Measurements from ENCODE around the gene AP5Z1. TPM values are rescaled to one million over a fixed set of nuclear protein-coding genes. Genes with fewer than 3 reads are reported as not detected.
A peak's percentile ranks its signal among the peaks of the same experiment; 100 is the strongest.

Gene AP5Z1
- total RNA-seq: 15.8 TPM
- 29.3 TPM for polyA plus RNA-seq

- under 1% methylated on average over 55 of the region's 55 CpGs for WGBS
- H3K36me3 ChIP-seq (ENCODE audit: insufficient read depth): peaks cover 3% of the 10 kb centered on the region
- H3K4me3 ChIP-seq (ENCODE audit: low read depth, low read length): peak within 1 kb of the TSS; percentile 77
- peak; percentile 88 for DNase-seq (ENCODE audit: extremely low spot score)
- no peaks in the 10 kb centered on the region for H3K4me1 ChIP-seq (ENCODE audit: insufficient read depth)
- peak within 1 kb of the TSS; percentile 92 for H3K27ac ChIP-seq (ENCODE audit: low read depth)
Observed at GRCh38 chr7:4775250-4775847, at the start of gene AP5Z1. Gene AP5Z1 (plus strand): TSS chr7:4775623. CDS start chr7:4775716, 93 bp downstream.

GRCh38 chr7:4725850-4726450, 49.5 kb upstream of the AP5Z1 start:
- H3K4me3 ChIP-seq (ENCODE audit: low read depth, low read length): peak overlapping the region; percentile 42
- 31% methylated on average over 15 of the region's 15 CpGs for WGBS
- no peaks in the 10 kb centered on the region for H3K36me3 ChIP-seq (ENCODE audit: insufficient read depth)
- no peak for DNase-seq (ENCODE audit: extremely low spot score)
- H3K27ac ChIP-seq (ENCODE audit: low read depth): peak overlapping the region; percentile 89
- no peaks in the 10 kb centered on the region for H3K4me1 ChIP-seq (ENCODE audit: insufficient read depth)

DNA sequence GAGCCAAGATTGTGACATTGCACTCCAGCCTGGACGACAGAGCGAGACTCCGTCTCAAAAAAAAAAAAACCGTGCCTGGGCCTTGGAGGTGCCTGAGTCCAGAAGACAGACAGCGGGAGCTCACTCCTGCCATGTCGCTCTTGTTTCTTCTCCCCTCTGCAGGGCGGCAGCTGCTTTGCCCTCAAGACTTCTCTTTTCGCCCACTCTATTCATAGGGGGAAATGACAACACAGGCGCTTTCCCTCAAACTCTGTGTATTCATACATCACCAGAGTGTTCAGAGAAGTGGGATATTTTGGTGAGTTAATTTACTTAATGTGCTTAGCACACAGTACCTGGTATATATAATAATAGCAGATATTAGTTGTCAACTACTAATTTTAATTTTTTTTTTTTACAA, 48.9 kb upstream of the AP5Z1 start:
- no peaks in the 10 kb centered on the region for H3K4me1 ChIP-seq (ENCODE audit: insufficient read depth)
- WGBS: 85% methylated on average over 9 of the region's 9 CpGs

DNA sequence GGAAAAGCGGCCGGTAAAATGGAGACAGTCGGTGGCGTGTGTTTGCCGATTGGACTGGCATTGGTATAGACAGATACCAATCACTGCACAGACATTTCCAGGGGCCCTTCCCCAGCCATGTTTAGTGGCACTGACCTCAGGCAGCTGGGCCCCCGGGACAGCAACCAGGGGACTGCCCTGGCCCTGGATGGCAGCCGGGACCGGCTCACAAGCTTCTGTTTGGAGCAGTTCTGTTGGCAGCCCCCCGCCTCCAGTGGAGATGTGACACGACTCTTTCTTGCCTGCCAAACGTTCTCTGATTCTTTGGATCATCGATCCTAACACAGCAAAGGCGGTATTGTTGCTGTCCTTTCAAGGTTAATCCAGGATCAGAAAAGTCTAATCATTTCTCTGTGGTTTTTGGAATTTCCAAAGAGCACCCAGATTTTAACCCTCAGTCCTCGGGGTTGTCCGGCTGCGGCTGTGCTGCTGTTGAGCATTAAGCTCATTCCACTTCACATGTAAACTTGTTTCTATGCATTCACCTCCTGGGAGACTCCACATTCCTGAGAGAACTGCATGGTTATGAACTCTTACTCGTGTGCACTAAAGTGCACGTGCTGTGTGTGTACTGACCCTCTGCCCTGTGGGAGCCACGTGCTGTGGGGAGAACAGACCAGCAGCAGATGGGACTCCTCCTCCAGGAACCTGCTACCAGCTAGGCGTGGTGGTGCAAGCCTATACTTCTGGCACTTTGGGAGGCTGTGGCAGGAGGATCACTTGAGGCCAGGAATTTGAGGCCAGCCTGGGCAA, 47.3 kb upstream of the AP5Z1 start:
- no peak overlapping the region for H3K4me3 ChIP-seq (ENCODE audit: low read depth, low read length)
- H3K4me1 ChIP-seq (ENCODE audit: insufficient read depth): no peaks in the 10 kb centered on the region
- H3K27ac ChIP-seq (ENCODE audit: low read depth): no peak overlapping the region
- H3K36me3 ChIP-seq (ENCODE audit: insufficient read depth): no peaks in the 10 kb centered on the region
- DNase-seq (ENCODE audit: extremely low spot score): no peak
- 90% methylated on average over 20 of the region's 20 CpGs for WGBS

More for the DNA sequence above, 48.9 kb upstream of the AP5Z1 start:
- Histone ChIP-seq H3K4me3 (ENCODE audit: low read depth, low read length) (no peak overlapping the region), H3K36me3 (ENCODE audit: insufficient read depth) (no peaks in the 10 kb centered on the region), H3K27ac (ENCODE audit: low read depth) (no peak overlapping the region)
- no peak for DNase-seq (ENCODE audit: extremely low spot score)

DNA sequence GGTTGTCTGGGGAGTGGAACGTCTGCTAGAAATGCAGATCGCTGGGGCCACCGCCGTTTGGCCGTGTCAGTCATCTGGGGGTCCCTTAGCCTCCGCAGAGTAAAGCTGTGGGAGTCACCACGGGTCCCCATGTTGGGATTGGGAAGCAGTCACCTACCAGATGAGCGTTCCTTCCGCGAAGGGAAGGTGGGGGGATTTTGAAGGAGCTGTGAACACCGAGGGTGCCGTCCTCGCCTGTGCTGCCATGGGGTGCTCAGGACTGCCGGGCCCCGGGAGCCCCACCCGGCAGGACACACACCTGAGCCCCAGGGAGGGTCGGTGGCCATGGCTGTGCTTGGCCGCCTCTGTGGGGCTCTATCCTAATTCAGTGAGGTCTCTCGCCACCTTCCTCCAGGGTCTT, 46.2 kb upstream of the AP5Z1 start:
- H3K4me3 ChIP-seq (ENCODE audit: low read depth, low read length): no peak overlapping the region
- no peaks in the 10 kb centered on the region for H3K4me1 ChIP-seq (ENCODE audit: insufficient read depth)
- no peak for DNase-seq (ENCODE audit: extremely low spot score)
- no peaks in the 10 kb centered on the region for H3K36me3 ChIP-seq (ENCODE audit: insufficient read depth)
- H3K27ac ChIP-seq (ENCODE audit: low read depth): no peak overlapping the region
- WGBS: 92% methylated on average over 19 of the region's 19 CpGs

DNA sequence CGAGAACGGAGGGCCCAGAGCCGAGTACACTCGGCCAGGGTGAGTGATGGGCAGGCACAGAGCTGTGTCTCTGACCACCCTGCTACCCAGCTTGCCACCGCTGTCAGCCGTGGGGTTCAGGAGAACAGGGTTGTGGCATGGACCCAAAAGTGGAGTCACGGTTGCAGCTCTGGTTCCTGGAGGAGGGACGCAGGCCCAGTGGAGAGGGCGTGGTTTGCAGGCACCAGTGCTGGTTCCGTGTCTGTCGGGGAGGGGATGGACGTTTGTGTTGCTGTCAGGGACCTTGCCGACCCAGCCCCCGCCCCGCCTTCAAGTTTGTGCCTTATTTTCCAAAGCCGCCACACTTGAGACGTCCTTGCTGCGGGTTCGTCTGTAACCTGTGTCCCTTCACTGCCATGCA, 45.1 kb upstream of the AP5Z1 start:
- Histone ChIP-seq H3K27ac (ENCODE audit: low read depth) (no peak overlapping the region), H3K4me1 (ENCODE audit: insufficient read depth) (no peaks in the 10 kb centered on the region), H3K4me3 (ENCODE audit: low read depth, low read length) (no peak overlapping the region), H3K36me3 (ENCODE audit: insufficient read depth) (no peaks in the 10 kb centered on the region)
- no peak for DNase-seq (ENCODE audit: extremely low spot score)
- 86% methylated on average over 19 of the region's 19 CpGs for WGBS

- no peak overlapping the region for H3K27ac ChIP-seq (ENCODE audit: low read depth)
- no peaks in the 10 kb centered on the region for H3K36me3 ChIP-seq (ENCODE audit: insufficient read depth)
- no peak overlapping the region for H3K4me3 ChIP-seq (ENCODE audit: low read depth, low read length)
- H3K4me1 ChIP-seq (ENCODE audit: insufficient read depth): no peaks in the 10 kb centered on the region
- DNase-seq (ENCODE audit: extremely low spot score): no peak
- WGBS: 69% methylated on average over 10 of the region's 10 CpGs
Observed at GRCh38 chr7:4730971-4731370, 44.5 kb upstream of the AP5Z1 start.

GRCh38 chr7:4731803-4732202, 43.6 kb upstream of the AP5Z1 start:
- no peaks in the 10 kb centered on the region for H3K36me3 ChIP-seq (ENCODE audit: insufficient read depth)
- WGBS: 93% methylated on average over 16 of the region's 16 CpGs

GRCh38 chr7:4733936-4734528, 41.4 kb upstream of the AP5Z1 start:
- WGBS: 88% methylated on average over 15 of the region's 15 CpGs
- peaks cover under 1% of the 10 kb centered on the region for H3K4me1 ChIP-seq (ENCODE audit: insufficient read depth)
- H3K27ac ChIP-seq (ENCODE audit: low read depth): no peak overlapping the region
- no peaks in the 10 kb centered on the region for H3K36me3 ChIP-seq (ENCODE audit: insufficient read depth)
- no peak overlapping the region for H3K4me3 ChIP-seq (ENCODE audit: low read depth, low read length)
- DNase-seq (ENCODE audit: extremely low spot score): no peak

More at GRCh38 chr7:4731803-4732202, 43.6 kb upstream of the AP5Z1 start:
- DNase-seq (ENCODE audit: extremely low spot score): no peak
- no peak overlapping the region for H3K4me3 ChIP-seq (ENCODE audit: low read depth, low read length)
- H3K27ac ChIP-seq (ENCODE audit: low read depth): no peak overlapping the region
- no peaks in the 10 kb centered on the region for H3K4me1 ChIP-seq (ENCODE audit: insufficient read depth)

DNA sequence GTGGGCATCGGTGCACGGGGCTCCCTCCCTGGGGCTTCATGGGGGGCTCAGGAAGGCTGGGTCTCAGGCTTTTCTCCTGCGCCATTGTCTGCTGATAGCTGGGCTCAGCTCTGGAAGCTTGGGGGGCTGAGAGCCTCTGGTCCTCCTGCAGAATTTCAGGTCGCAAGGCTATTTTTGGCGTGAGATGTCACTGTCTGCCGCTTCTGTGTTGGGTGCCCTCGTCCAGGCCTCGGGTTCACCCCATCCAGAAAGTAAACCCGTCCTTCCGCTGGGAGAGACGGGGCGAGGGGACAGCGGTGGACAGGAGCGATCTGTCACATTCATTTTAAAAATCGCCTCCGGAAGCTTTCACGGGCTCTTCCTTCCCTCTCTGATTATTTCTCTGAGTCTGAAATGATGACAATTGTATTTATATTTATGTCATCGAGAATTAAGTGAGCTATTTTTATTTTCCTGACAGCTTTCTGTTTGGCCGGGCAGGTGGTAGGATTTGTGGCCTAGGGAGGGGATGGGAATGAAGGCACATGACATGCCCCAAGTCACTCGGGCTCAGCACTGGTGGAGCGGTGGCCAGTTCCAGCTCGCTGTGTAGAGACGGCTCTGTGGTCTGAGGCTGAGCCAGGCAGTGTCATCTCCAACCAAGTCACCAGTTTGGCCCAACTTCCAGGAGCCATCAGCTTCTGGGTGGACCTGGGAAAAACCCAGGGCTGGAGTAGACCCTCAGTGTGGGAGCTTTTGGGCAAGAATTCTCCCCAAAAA, 40.7 kb upstream of the AP5Z1 start:
- DNase-seq (ENCODE audit: extremely low spot score): no peak
- WGBS: 87% methylated on average over 23 of the region's 23 CpGs
- no peak overlapping the region for H3K4me3 ChIP-seq (ENCODE audit: low read depth, low read length)
- H3K27ac ChIP-seq (ENCODE audit: low read depth): no peak overlapping the region
- H3K4me1 ChIP-seq (ENCODE audit: insufficient read depth): peaks cover 2% of the 10 kb centered on the region
- no peaks in the 10 kb centered on the region for H3K36me3 ChIP-seq (ENCODE audit: insufficient read depth)

DNA sequence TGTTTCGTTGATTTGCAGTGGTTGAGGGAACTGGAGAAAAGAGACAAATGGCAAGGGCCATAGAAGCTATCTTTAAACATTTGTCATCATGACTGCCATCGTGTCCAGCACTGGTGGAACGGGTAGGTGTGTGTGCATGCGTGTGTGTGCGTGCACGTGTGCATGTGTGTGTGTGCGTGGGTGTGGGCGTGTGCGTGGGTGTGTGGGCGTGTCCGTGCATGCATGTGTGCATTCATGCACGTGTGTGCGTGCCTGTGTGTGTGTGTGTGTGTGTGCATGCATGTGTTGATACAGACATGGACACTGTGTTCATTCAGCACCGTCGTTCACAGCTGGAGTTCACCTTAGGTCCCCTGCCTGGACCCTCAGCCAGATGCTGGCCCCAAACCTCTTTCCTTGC, 38.1 kb upstream of the AP5Z1 start:
- 93% methylated on average over 15 of the region's 15 CpGs for WGBS
- Histone ChIP-seq H3K4me3 (ENCODE audit: low read depth, low read length) (no peak overlapping the region), H3K4me1 (ENCODE audit: insufficient read depth) (peaks cover 2% of the 10 kb centered on the region), H3K36me3 (ENCODE audit: insufficient read depth) (peaks cover 4% of the 10 kb centered on the region), H3K27ac (ENCODE audit: low read depth) (no peak overlapping the region)
- DNase-seq (ENCODE audit: extremely low spot score): no peak

- DNase-seq (ENCODE audit: extremely low spot score): no peak
- Histone ChIP-seq H3K4me1 (ENCODE audit: insufficient read depth) (peaks cover 2% of the 10 kb centered on the region), H3K36me3 (ENCODE audit: insufficient read depth) (peaks cover 10% of the 10 kb centered on the region), H3K4me3 (ENCODE audit: low read depth, low read length) (peak overlapping the region; percentile 5), H3K27ac (ENCODE audit: low read depth) (peak overlapping the region; percentile 48)
- 18% methylated on average over 23 of the region's 23 CpGs for WGBS
Observed at GRCh38 chr7:4738711-4739527, 36.5 kb upstream of the AP5Z1 start.

Data from urinary bladder (tissue), 4 donors.